HepG2 (cell line): ENCODE data around the gene ATAD3A.

ENCODE experiments used
- CTCF ChIP-seq: sonication (generic); formaldehyde crosslinking; IDR thresholded peaks from 2 replicates; pipeline ENCODE4 v1.5.0; 2020; ENCODE audit warnings: mild to moderate bottlenecking, missing genetic modification reagents, moderate library complexity
- FOXK2 ChIP-seq: fragments of 450-650 bp; IDR thresholded peaks from 2 replicates; pipeline ENCODE4 v1.6.1; 2016
- MIXL1 ChIP-seq: IDR thresholded peaks from 2 replicates; pipeline ENCODE4 v1.6.1; 2016
- POLR2AphosphoS5 ChIP-seq: IDR thresholded peaks from 2 replicates; pipeline ENCODE4 v1.6.1; 2012; ENCODE audit warnings: low read depth, low read length
- SCMH1 ChIP-seq: sonication (generic); formaldehyde crosslinking; IDR thresholded peaks from 2 replicates; pipeline ENCODE4 v1.9.0; 2021; ENCODE audit warnings: missing genetic modification reagents, mild to moderate bottlenecking, borderline replicate concordance
- ZBTB33 ChIP-seq: sonication (generic); formaldehyde crosslinking; IDR thresholded peaks from 2 replicates; pipeline ENCODE4 v1.4.0; 2020; ENCODE audit warnings: missing genetic modification reagents
- ZBTB7A ChIP-seq: sonication (generic); formaldehyde crosslinking; IDR thresholded peaks from 2 replicates; pipeline ENCODE4 v1.8.0; 2022; ENCODE audit warnings: mild to moderate bottlenecking, missing genetic modification reagents
- ZNF142 ChIP-seq: sonication (generic); formaldehyde crosslinking; IDR thresholded peaks from 2 replicates; pipeline ENCODE4 v1.4.0; 2020; ENCODE audit warnings: missing genetic modification reagents
- ZNF713 ChIP-seq: sonication (generic); formaldehyde crosslinking; IDR thresholded peaks from 2 replicates; pipeline ENCODE4 v1.4.0; 2020; ENCODE audit warnings: mild to moderate bottlenecking, missing genetic modification reagents

- no peak for TF ChIP-seq POLR2AphosphoS5
- TF ChIP-seq ZNF713 (CRISPR knock-in tag), result no peak
- TF ChIP-seq MIXL1, result no peak
- TF ChIP-seq ZNF142 (CRISPR knock-in tag), result no peak
- TF ChIP-seq ZBTB33 (CRISPR knock-in tag), result no peak
- TF ChIP-seq ZBTB7A (CRISPR knock-in tag), result no peak
- TF ChIP-seq CTCF (CRISPR knock-in tag), result no peak
- no peak for TF ChIP-seq FOXK2
- TF ChIP-seq SCMH1, result no peak
Measured at GRCh38 chr1:1490633-1491230, 21.2 kb upstream of the ATAD3A start.
